Neural progenitor cell (in vitro differentiated cells): ENCODE data around the gene USP25.

Experiments
- EZH2 ChIP-seq: fragments of 200-600 bp; sonication (generic); IDR thresholded peaks from 2 replicates; pipeline ENCODE4 v1.6.1; 2017; ENCODE audit warnings: antibody characterized with exemption, mild to moderate bottlenecking, moderate library complexity
- EZH2phosphoT487 ChIP-seq: fragments of 200-600 bp; sonication (generic); IDR thresholded peaks from 2 replicates; pipeline ENCODE4 v1.6.1; 2017; ENCODE audit warnings: antibody characterized with exemption
- TF ChIP-seq, protein P1 (sequence below): fragments of 200-600 bp; sonication (generic); IDR thresholded peaks from 2 replicates; pipeline ENCODE4 v1.5.1; 2017; ENCODE audit warnings: antibody characterized with exemption, mild to moderate bottlenecking

DNA sequence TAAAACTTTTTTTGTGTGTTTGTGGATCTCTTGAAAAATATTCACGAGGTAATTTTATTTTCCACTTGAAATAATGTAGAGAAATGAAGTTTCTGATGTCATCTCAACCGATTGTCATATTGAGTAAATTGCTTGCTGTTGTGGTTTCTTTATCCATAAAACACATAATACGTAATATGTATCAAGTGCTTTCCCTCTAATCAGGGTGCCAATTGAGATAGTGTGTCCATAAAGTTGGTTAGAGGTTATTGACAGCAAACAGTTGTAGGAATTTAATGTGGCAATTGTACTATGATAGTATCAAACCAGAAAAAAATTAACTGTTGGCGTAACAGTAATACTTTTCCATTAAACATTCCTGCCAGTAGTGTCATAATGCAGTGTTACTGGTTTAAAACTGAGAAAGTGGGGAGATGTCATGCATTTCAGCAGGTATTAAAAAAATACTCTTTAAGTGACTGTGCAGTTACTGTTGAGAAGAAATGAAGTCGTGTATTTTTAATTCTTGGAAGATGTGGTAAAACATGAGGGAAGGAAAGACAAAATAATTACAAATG, 38.3 kb downstream of the USP25 start:
- TF ChIP-seq, protein P1, sequence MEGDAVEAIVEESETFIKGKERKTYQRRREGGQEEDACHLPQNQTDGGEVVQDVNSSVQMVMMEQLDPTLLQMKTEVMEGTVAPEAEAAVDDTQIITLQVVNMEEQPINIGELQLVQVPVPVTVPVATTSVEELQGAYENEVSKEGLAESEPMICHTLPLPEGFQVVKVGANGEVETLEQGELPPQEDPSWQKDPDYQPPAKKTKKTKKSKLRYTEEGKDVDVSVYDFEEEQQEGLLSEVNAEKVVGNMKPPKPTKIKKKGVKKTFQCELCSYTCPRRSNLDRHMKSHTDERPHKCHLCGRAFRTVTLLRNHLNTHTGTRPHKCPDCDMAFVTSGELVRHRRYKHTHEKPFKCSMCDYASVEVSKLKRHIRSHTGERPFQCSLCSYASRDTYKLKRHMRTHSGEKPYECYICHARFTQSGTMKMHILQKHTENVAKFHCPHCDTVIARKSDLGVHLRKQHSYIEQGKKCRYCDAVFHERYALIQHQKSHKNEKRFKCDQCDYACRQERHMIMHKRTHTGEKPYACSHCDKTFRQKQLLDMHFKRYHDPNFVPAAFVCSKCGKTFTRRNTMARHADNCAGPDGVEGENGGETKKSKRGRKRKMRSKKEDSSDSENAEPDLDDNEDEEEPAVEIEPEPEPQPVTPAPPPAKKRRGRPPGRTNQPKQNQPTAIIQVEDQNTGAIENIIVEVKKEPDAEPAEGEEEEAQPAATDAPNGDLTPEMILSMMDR = no peak
- no peak for TF ChIP-seq EZH2
- no peak for TF ChIP-seq EZH2phosphoT487
